WTC11 (cell line): ENCODE measurements around the gene RCAN2. TPM values are rescaled to one million over a fixed set of nuclear protein-coding genes. Genes with fewer than 3 reads are reported as not detected.
A peak's percentile ranks its signal among the peaks of the same experiment; 100 is the strongest.

Experiments
- ATAC-seq: fragments of 200-7000 bp; cut with Tn5 transposase; 2 replicates; pipeline ENCODE4 v1.10.0; 2021; ENCODE audit warnings: mild to moderate bottlenecking, moderate library complexity
- CTCF ChIA-PET: fragments of 300-600 bp; sonication (Branson Sonifier 250); formaldehyde crosslinking; loops from one replicate; lab custom pipeline; 2021; ENCODE audit warnings: antibody characterized with exemption; lab: Charles Lee
- POLR2A ChIA-PET: fragments of 350-600 bp; sonication (Branson Sonifier 250); formaldehyde crosslinking; loops from one replicate; lab custom pipeline; 2021; ENCODE audit warnings: antibody characterized with exemption; lab: Charles Lee
- DNase-seq: peaks from one replicate; pipeline ENCODE4 v3.0.0; 2021; ENCODE audit warnings: low spot score
- H3K27ac Mint-ChIP-seq: 2 replicates; pipeline ENCODE4 v1.8.0; 2021; ENCODE audit warnings: mixed read lengths
- H3K27me3 Mint-ChIP-seq: 2 replicates; pipeline ENCODE4 v1.8.0; 2021; ENCODE audit warnings: low read depth, mild to moderate bottlenecking, moderate library complexity, mixed read lengths
- H3K36me3 Mint-ChIP-seq: 2 replicates; pipeline ENCODE4 v1.8.0; 2021; ENCODE audit warnings: mixed read lengths
- H3K4me1 Mint-ChIP-seq: 2 replicates; pipeline ENCODE4 v1.8.0; 2022; ENCODE audit warnings: mixed read lengths
- H3K4me3 Mint-ChIP-seq: 2 replicates; pipeline ENCODE4 v1.8.0; 2021; ENCODE audit warnings: mild to moderate bottlenecking, moderate library complexity, mixed read lengths
- H3K9me3 Mint-ChIP-seq: 2 replicates; pipeline ENCODE4 v1.8.0; 2021; ENCODE audit warnings: mixed read lengths
- ATF6 ChIP-seq: sonication (generic); formaldehyde crosslinking; IDR thresholded peaks from 2 replicates; pipeline ENCODE4 v1.8.1; 2023; ENCODE audit warnings: mild to moderate bottlenecking, missing genetic modification reagents
- E2F4 ChIP-seq: sonication (generic); formaldehyde crosslinking; IDR thresholded peaks from 2 replicates; pipeline ENCODE4 v1.8.1; 2022; ENCODE audit warnings: low read depth, mild to moderate bottlenecking, moderate library complexity, missing genetic modification reagents, borderline replicate concordance
- ESRRA ChIP-seq: sonication (generic); formaldehyde crosslinking; IDR thresholded peaks from 2 replicates; pipeline ENCODE4 v1.8.1; 2022; ENCODE audit warnings: mild to moderate bottlenecking, missing genetic modification reagents, borderline replicate concordance
- IRF1 ChIP-seq: sonication (generic); formaldehyde crosslinking; IDR thresholded peaks from 2 replicates; pipeline ENCODE4 v1.8.0; 2023; ENCODE audit warnings: missing genetic modification reagents
- MXD4 ChIP-seq: fragments of 250-450 bp; sonication (Bioruptor Pico); IDR thresholded peaks from 2 replicates; pipeline ENCODE4 v1.8.0; 2021; ENCODE audit warnings: mild to moderate bottlenecking, moderate library complexity, borderline replicate concordance
- PREB ChIP-seq: sonication (generic); formaldehyde crosslinking; IDR thresholded peaks from 2 replicates; pipeline ENCODE4 v1.8.1; 2022; ENCODE audit warnings: mild to moderate bottlenecking, missing genetic modification reagents, moderate library complexity, borderline replicate concordance
- PRRX2 ChIP-seq: fragments of 250-450 bp; sonication (Bioruptor Pico); IDR thresholded peaks from 2 replicates; pipeline ENCODE4 v1.8.0; 2021; ENCODE audit warnings: mild to moderate bottlenecking
- SP1 ChIP-seq: sonication (generic); formaldehyde crosslinking; conservative IDR thresholded peaks from 2 replicates; pipeline ENCODE4 v1.8.1; 2022; ENCODE audit warnings: missing genetic modification reagents
- TEAD1 ChIP-seq: sonication (generic); formaldehyde crosslinking; IDR thresholded peaks from 2 replicates; pipeline ENCODE4 v1.8.0; 2022; ENCODE audit warnings: mild to moderate bottlenecking, missing genetic modification reagents
- TEAD4 ChIP-seq: sonication (generic); formaldehyde crosslinking; IDR thresholded peaks from 2 replicates; pipeline ENCODE4 v1.8.0; 2022; ENCODE audit warnings: mild to moderate bottlenecking, missing genetic modification reagents
- TP53 ChIP-seq: sonication (generic); formaldehyde crosslinking; IDR thresholded peaks from 2 replicates; pipeline ENCODE4 v1.8.1; 2023; ENCODE audit warnings: mild to moderate bottlenecking, missing genetic modification reagents
- USF1 ChIP-seq: sonication (generic); formaldehyde crosslinking; IDR thresholded peaks from 2 replicates; pipeline ENCODE4 v1.8.0; 2022; ENCODE audit warnings: mild to moderate bottlenecking, missing genetic modification reagents
- ZNF232 ChIP-seq: sonication (generic); formaldehyde crosslinking; IDR thresholded peaks from 2 replicates; pipeline ENCODE4 v1.8.0; 2022; ENCODE audit warnings: mild to moderate bottlenecking, missing genetic modification reagents
- ZNF317 ChIP-seq: sonication (generic); formaldehyde crosslinking; IDR thresholded peaks from 2 replicates; pipeline ENCODE4 v1.8.1; 2023; ENCODE audit warnings: low read depth, mild to moderate bottlenecking, moderate library complexity, missing genetic modification reagents, borderline replicate concordance
- ZNF532 ChIP-seq: fragments of 250-450 bp; sonication (Bioruptor Pico); IDR thresholded peaks from 2 replicates; pipeline ENCODE4 v1.9.0; 2021; ENCODE audit warnings: mild to moderate bottlenecking, borderline replicate concordance
- total RNA-seq: library from RNA; stranded (reverse); gene quantifications from 3 replicates; pipeline ENCODE4 v1.2.3, GENCODE V29; 2021

Gene RCAN2
- total RNA-seq, 1 experiment from 2014 or later = 3.9 TPM

- POLR2A ChIA-PET = no interaction called here
- CTCF ChIA-PET = no interaction called here
- peak; percentile 38; the same call in 1 of the 2 replicates for ATAC-seq
- H3K4me1 Mint-ChIP-seq = peaks cover 25% of the 10 kb centered on the region
- H3K9me3 Mint-ChIP-seq = no peaks in the 10 kb centered on the region
- no peaks in the 10 kb centered on the region; the same call in 1 of the 2 replicates for H3K27me3 Mint-ChIP-seq
- no peak for TF ChIP-seq TP53 (CRISPR knock-in tag)
- TF ChIP-seq ZNF317 (CRISPR knock-in tag) = no peak
- TF ChIP-seq TEAD1 (CRISPR knock-in tag) = no peak
- TF ChIP-seq USF1 (CRISPR knock-in tag) = no peak
- no peak for TF ChIP-seq ESRRA (CRISPR knock-in tag)
- no peak for TF ChIP-seq ZNF232 (CRISPR knock-in tag)
- TF ChIP-seq, all 79 proteins: peak for 0
- Mint-ChIP-seq H3K36me3 (no peaks in the 10 kb centered on the region), H3K27ac (no peak overlapping the region), H3K4me3 (no peak overlapping the region)
- DNase-seq = no peak
Measured at GRCh38 chr6:46380152-46380807, 111.0 kb downstream of the RCAN2 start.

- H3K27me3 Mint-ChIP-seq = no peaks in the 10 kb centered on the region; the same call in 1 of the 2 replicates
- POLR2A ChIA-PET = no interaction called here
Measured at GRCh38 chr6:46378882-46379416, 112.3 kb downstream of the RCAN2 start.

More at GRCh38 chr6:46378882-46379416, 112.3 kb downstream of the RCAN2 start:
- no peak overlapping the region for H3K27ac Mint-ChIP-seq
- no peaks in the 10 kb centered on the region for H3K36me3 Mint-ChIP-seq
- H3K4me1 Mint-ChIP-seq = peaks cover 22% of the 10 kb centered on the region
- no peaks in the 10 kb centered on the region for H3K9me3 Mint-ChIP-seq
- CTCF ChIA-PET = no interaction called here
- ATAC-seq = no peak
- H3K4me3 Mint-ChIP-seq = no peak overlapping the region
- no peak for DNase-seq
- TF ChIP-seq ZNF532 (CRISPR knock-in tag) = no peak
- TF ChIP-seq PREB = no peak
- TF ChIP-seq E2F4 (CRISPR knock-in tag) = no peak
- no peak for TF ChIP-seq ATF6 (CRISPR knock-in tag)
- no peak for TF ChIP-seq MXD4 (CRISPR knock-in tag)
- no peak for TF ChIP-seq TEAD4 (CRISPR knock-in tag)
- TF ChIP-seq PRRX2 (CRISPR knock-in tag) = no peak
- no peak for TF ChIP-seq ESRRA (CRISPR knock-in tag)
- no peak for TF ChIP-seq SP1
- TF ChIP-seq IRF1 = no peak
